B cell (primary cell): Measurements from ENCODE around the gene TMEM18. TPM values are rescaled to one million over a fixed set of nuclear protein-coding genes. Genes with fewer than 3 reads are reported as not detected.

Source experiments
- ATAC-seq: fragments of 200-7000 bp; cut with Tn5 transposase; one replicate; pipeline ENCODE4 v1.10.0; 2021; ENCODE audit warnings: low read depth, mild to moderate bottlenecking, moderate number of reproducible peaks, moderate library complexity
- CTCF ChIA-PET: fragments of 350-600 bp; sonication (Branson Sonifier 250); formaldehyde crosslinking; loops from one replicate; lab custom pipeline; 2021; ENCODE audit warnings: antibody characterized with exemption, inconsistent platforms; lab: Charles Lee
- POLR2A ChIA-PET: fragments of 350-600 bp; sonication (Branson Sonifier 250); formaldehyde crosslinking; loops from one replicate; lab custom pipeline; 2021; ENCODE audit warnings: antibody characterized with exemption; lab: Charles Lee
- DNase-seq: peaks from one replicate; pipeline ENCODE4 v3.0.0; 2013
- H2AFZ ChIP-seq: 2 replicates; pipeline ENCODE4 v1.6.1; 2012; ENCODE audit warnings: mild to moderate bottlenecking, low read depth, low read length; ENCODE audit not compliant: insufficient read depth, poor library complexity, severe bottlenecking
- H3K27ac ChIP-seq, 2 donors: 1 replicate in 1 of 2; 2 replicates in 1 of 2; pipeline ENCODE4 v1.5.1; 2012 to 2013; ENCODE audit warnings: low read length in 2 of 2, mild to moderate bottlenecking in 2 of 2, moderate library complexity in 1 of 2
- H3K27me3 ChIP-seq, 4 experiments: fragments of 200-600 bp in 1 of 4; sonication (generic) in 1 of 4; replicated peaks in 1 of 4; 1 replicate in 2 of 4; 2 replicates in 2 of 4; pipeline versions ENCODE4 v1.6.1 to v1.7.0; 2013 to 2016; ENCODE audit warnings: low read length in 3 of 4, mild to moderate bottlenecking in 2 of 4, mixed read lengths in 1 of 4, moderate library complexity in 1 of 4; ENCODE audit not compliant: insufficient read depth in 4 of 4, control insufficient read depth in 3 of 4; ENCODE audit errors: control extremely low read depth in 1 of 4
- H3K36me3 ChIP-seq, 2 experiments: replicated peaks in 1 of 2; 1 replicate in 1 of 2; 2 replicates in 1 of 2; pipeline versions ENCODE4 v1.6.1 to v1.7.1; 2013; ENCODE audit warnings: low read length in 1 of 2; ENCODE audit not compliant: insufficient read depth in 2 of 2, control insufficient read depth in 1 of 2; ENCODE audit errors: control extremely low read depth in 1 of 2, extremely low read depth in 1 of 2
- H3K4me1 ChIP-seq, 2 donors: fragments of 200-600 bp in 1 of 2; sonication (generic) in 1 of 2; 1 replicate in 1 of 2; 2 replicates in 1 of 2; pipeline versions ENCODE4 v1.5.1 to v1.6.1; 2013 to 2017; ENCODE audit warnings: low read length in 2 of 2; ENCODE audit not compliant: control insufficient read depth in 2 of 2, insufficient read depth in 2 of 2
- H3K4me2 ChIP-seq: replicated peaks from 2 replicates; pipeline ENCODE3; 2012; ENCODE audit warnings: mild to moderate bottlenecking, low read depth, low read length; ENCODE audit not compliant: poor library complexity, severe bottlenecking
- H3K4me3 ChIP-seq, 5 experiments: fragments of 200-600 bp in 1 of 5; sonication (generic) in 1 of 5; 1 replicate in 3 of 5; 2 replicates in 2 of 5; pipeline versions ENCODE4 v1.5.1 to v1.7.0; 2011 to 2016; ENCODE audit warnings: low read length in 4 of 5, mild to moderate bottlenecking in 4 of 5, low read depth in 2 of 5, control low read depth in 1 of 5, moderate library complexity in 1 of 5; ENCODE audit not compliant: insufficient read depth in 1 of 5; ENCODE audit errors: control extremely low read depth in 1 of 5, extremely low read depth in 1 of 5
- H3K79me2 ChIP-seq: fragments of 200-600 bp; sonication (generic); one replicate; pipeline ENCODE4 v1.6.0; 2016; ENCODE audit warnings: low read length; ENCODE audit not compliant: control insufficient read depth, insufficient read depth
- H3K9ac ChIP-seq: fragments of 200-600 bp; sonication (generic); 2 replicates; pipeline ENCODE4 v1.6.1; 2017; ENCODE audit warnings: mild to moderate bottlenecking, low read length, moderate library complexity
- H3K9me3 ChIP-seq, 3 donors: one replicate each; pipeline versions ENCODE4 v1.6.1 to v1.7.1; 2013; ENCODE audit warnings: low read length in 2 of 3; ENCODE audit not compliant: control insufficient read depth in 2 of 3, insufficient read depth in 1 of 3; ENCODE audit errors: control extremely low read depth in 1 of 3
- H4K20me1 ChIP-seq: 2 replicates; pipeline ENCODE4 v1.6.0; 2012; ENCODE audit warnings: mild to moderate bottlenecking, low read length; ENCODE audit not compliant: insufficient read depth, control insufficient read depth, poor library complexity, severe bottlenecking
- H3K27ac Mint-ChIP-seq: one replicate; pipeline ENCODE4 v1.8.0; 2021; ENCODE audit warnings: mixed read lengths
- H3K27me3 Mint-ChIP-seq: one replicate; pipeline ENCODE4 v1.8.0; 2021; ENCODE audit warnings: mixed read lengths
- H3K4me1 Mint-ChIP-seq: one replicate; pipeline ENCODE4 v1.8.0; 2021; ENCODE audit warnings: mixed read lengths
- H3K4me3 Mint-ChIP-seq: one replicate; pipeline ENCODE4 v1.8.0; 2021; ENCODE audit warnings: mixed read lengths
- H3K9me3 Mint-ChIP-seq: one replicate; pipeline ENCODE4 v1.8.0; 2022; ENCODE audit warnings: mixed read lengths; ENCODE audit not compliant: insufficient read depth
- CTCF ChIP-seq: fragments of 200-600 bp; IDR thresholded peaks from one replicate; pipeline ENCODE4 v1.8.0; 2022; ENCODE audit warnings: antibody characterized with exemption, mild to moderate bottlenecking
- EZH2 ChIP-seq: IDR thresholded peaks from 2 replicates; pipeline ENCODE4 v1.6.1; 2012; ENCODE audit warnings: borderline replicate concordance, low read depth, mild to moderate bottlenecking, moderate library complexity, low read length; ENCODE audit not compliant: insufficient read depth, poor library complexity, severe bottlenecking
- WGBS: methylation state at CpG from one replicate; pipeline ENCODE4 v1.1.5; 2013; ENCODE audit warnings: missing lambda C conversion rate; ENCODE audit not compliant: insufficient coverage; 5-methylcytosine and 5-hydroxymethylcytosine counted together
- intact Hi-C: fragments of 100-400 bp; cut with micrococcal nuclease; formaldehyde crosslinking; loops from one replicate; pipeline ENCODE4 v1.10.0; 2022
- polyA plus RNA-seq: library from polyadenylated mRNA; depleted of rRNA; stranded (reverse); fragments of >200 nt; gene quantifications from 2 replicates; pipeline ENCODE4 v1.2.3, GENCODE V29; 2012
- total RNA-seq, 2 donors: library from RNA; stranded (reverse); fragments of 120-200 nt in 1 of 2; gene quantifications; 1 replicate in 1 of 2; 2 replicates in 1 of 2; pipeline versions ENCODE4 v1.2.3 to v1.2.4, GENCODE V29; 2013 to 2022

Gene TMEM18
- total and polyA plus RNA-seq, 2 donors (not counting 1 experiment from before 2014, with no cell fraction given): 14.4 to 38.5 TPM

GRCh38 chr2:719734-720133 lies 42.5 kb upstream of the TMEM18 start:
- Histone ChIP-seq H3K27ac (no peak overlapping the region), H4K20me1 (no peaks in the 10 kb centered on the region), H3K9ac (no peak overlapping the region), H3K27me3 (peaks cover 0 to 24% (median 4%) of the 10 kb centered on the region in 4 experiments), H3K79me2 (no peaks in the 10 kb centered on the region), H3K9me3 (peaks cover 0 to 1% (median 0%) of the 10 kb centered on the region in 3 donors), H3K4me2 (no peak overlapping the region), H3K4me1 (peaks cover 3 to 4% of the 10 kb centered on the region in 2 donors), H3K36me3 (no peaks in the 10 kb centered on the region), H3K4me3 (no peak overlapping the region), H2AFZ (no peak overlapping the region)
- no peak for DNase-seq
- intact Hi-C loops: no loop called here
- ATAC-seq: no peak
- WGBS: 66% methylated on average over 2 of the region's 9 CpGs
- CTCF ChIA-PET: no interaction called here
- H3K27ac Mint-ChIP-seq: no peak overlapping the region
- H3K9me3 Mint-ChIP-seq: no peaks in the 10 kb centered on the region
- peaks cover 37% of the 10 kb centered on the region for H3K27me3 Mint-ChIP-seq
- POLR2A ChIA-PET: no interaction called here
- TF ChIP-seq CTCF (no peak), EZH2 (no peak)
- H3K4me3 Mint-ChIP-seq: no peak overlapping the region
- peaks cover 7% of the 10 kb centered on the region for H3K4me1 Mint-ChIP-seq

- Histone ChIP-seq H3K4me3 (no peak overlapping the region), H3K27me3 (peaks cover 0 to 19% (median 2%) of the 10 kb centered on the region in 4 experiments), H3K9me3 (peaks cover 0 to 1% (median 0%) of the 10 kb centered on the region in 3 donors), H3K27ac (no peak overlapping the region), H3K36me3 (no peaks in the 10 kb centered on the region), H2AFZ (no peak overlapping the region), H3K4me1 (peaks cover 8 to 9% of the 10 kb centered on the region in 2 donors), H3K9ac (no peak overlapping the region), H4K20me1 (no peaks in the 10 kb centered on the region), H3K4me2 (no peak overlapping the region), H3K79me2 (no peaks in the 10 kb centered on the region)
- H3K27me3 Mint-ChIP-seq: peaks cover 31% of the 10 kb centered on the region
- POLR2A ChIA-PET: no interaction called here
- ATAC-seq: no peak
- no peak for TF ChIP-seq EZH2
- TF ChIP-seq CTCF: no peak
- no peak for DNase-seq
- intact Hi-C loops: no loop called here
- H3K4me1 Mint-ChIP-seq: peaks cover 13% of the 10 kb centered on the region
- H3K27ac Mint-ChIP-seq: no peak overlapping the region
- H3K4me3 Mint-ChIP-seq: no peak overlapping the region
- no peaks in the 10 kb centered on the region for H3K9me3 Mint-ChIP-seq
- CTCF ChIA-PET: no interaction called here
Observed at GRCh38 chr2:719191-719590, 42.0 kb upstream of the TMEM18 start.
